Measurements from ENCODE around the gene ADAMTS9. TPM values are rescaled to one million over a fixed set of nuclear protein-coding genes. Genes with fewer than 3 reads are reported as not detected.

Gene ADAMTS9
- total and polyA plus RNA-seq, 2 donors (not counting 1 experiment from before 2014, with no cell fraction given), result not detected

DNA sequence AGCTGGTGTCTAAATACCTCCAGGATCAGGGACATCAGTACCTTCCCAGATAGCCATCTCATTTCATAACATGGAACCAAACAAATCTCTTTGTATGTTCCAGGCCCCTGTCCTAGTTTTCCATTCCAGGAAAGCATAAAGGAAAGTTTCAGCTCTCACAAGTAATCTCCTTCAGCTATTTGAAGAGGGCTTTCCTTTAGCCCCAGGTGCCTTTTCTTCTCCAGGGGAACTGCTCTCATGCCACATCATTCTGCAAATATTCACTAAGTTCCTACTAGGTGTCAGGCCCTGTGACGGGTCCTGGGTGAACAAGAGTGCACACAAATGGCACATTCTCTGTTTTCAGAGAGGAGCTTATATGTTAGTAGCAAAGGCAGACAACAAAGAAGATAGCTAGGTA, 136.1 kb downstream of the ADAMTS9 start:
- H3K27ac Mint-ChIP-seq, result no peak overlapping the region
- POLR2A ChIA-PET, result no interaction called here

DNA sequence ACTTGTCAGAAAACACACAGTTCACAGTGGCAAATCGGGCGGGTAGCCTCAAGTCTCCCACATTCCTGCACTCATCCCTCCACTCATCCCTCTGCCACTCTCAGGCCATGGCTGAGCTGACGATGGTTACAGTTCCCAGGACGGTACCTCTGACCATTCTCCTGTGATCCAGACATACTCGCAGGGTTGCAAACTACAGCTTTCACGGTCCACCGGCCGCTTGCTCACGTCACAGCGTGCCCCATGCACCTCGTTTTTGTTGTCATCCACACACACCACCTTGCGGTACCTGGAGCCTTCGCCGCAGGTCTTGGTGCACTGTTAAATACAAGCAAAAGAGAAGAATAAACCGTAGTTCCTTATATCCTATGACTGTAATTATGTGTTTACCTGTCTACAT, 137.1 kb downstream of the ADAMTS9 start:
- TF ChIP-seq EZH2 (IDR thresholded peaks at IDR 0.05; ENCODE audit: borderline replicate concordance, insufficient read depth, low read depth, low read length, poor library complexity, severe bottlenecking), result no peak
- TF ChIP-seq, protein P1, sequence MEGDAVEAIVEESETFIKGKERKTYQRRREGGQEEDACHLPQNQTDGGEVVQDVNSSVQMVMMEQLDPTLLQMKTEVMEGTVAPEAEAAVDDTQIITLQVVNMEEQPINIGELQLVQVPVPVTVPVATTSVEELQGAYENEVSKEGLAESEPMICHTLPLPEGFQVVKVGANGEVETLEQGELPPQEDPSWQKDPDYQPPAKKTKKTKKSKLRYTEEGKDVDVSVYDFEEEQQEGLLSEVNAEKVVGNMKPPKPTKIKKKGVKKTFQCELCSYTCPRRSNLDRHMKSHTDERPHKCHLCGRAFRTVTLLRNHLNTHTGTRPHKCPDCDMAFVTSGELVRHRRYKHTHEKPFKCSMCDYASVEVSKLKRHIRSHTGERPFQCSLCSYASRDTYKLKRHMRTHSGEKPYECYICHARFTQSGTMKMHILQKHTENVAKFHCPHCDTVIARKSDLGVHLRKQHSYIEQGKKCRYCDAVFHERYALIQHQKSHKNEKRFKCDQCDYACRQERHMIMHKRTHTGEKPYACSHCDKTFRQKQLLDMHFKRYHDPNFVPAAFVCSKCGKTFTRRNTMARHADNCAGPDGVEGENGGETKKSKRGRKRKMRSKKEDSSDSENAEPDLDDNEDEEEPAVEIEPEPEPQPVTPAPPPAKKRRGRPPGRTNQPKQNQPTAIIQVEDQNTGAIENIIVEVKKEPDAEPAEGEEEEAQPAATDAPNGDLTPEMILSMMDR (IDR thresholded peaks at IDR 0.05), result no peak
- no peak overlapping the region for H2AFZ ChIP-seq (ENCODE audit: insufficient read depth, low read depth, low read length, poor library complexity, severe bottlenecking)
- no peak overlapping the region for H3K4me3 Mint-ChIP-seq
- peaks cover 4% of the 10 kb centered on the region for H3K27me3 Mint-ChIP-seq
- DNase-seq (no peak), ATAC-seq (ENCODE audit: low read depth) (no peak)
- H3K9me3 Mint-ChIP-seq (ENCODE audit: insufficient read depth), result no peaks in the 10 kb centered on the region
- ChIA-PET CTCF (no interaction called here), POLR2A (no interaction called here)
- H3K4me3 ChIP-seq (ENCODE audit: control extremely low read depth in 1 of 5, extremely low read depth in 1 of 5, insufficient read depth in 1 of 5, low read depth in 2 of 5, low read length in 4 of 5), result no peak overlapping the region
- WGBS (ENCODE audit: insufficient coverage), result 96% methylated on average over 12 of the region's 15 CpGs
- peaks cover 0 to 6% (median 0%) of the 10 kb centered on the region in 3 donors for H3K9me3 ChIP-seq (ENCODE audit: control extremely low read depth in 1 of 3, control insufficient read depth in 2 of 3, insufficient read depth in 1 of 3, low read length in 2 of 3)
- no peak overlapping the region for H3K9ac ChIP-seq (ENCODE audit: low read length)
- no peak overlapping the region for H3K27ac Mint-ChIP-seq
- no peaks in the 10 kb centered on the region for H4K20me1 ChIP-seq (ENCODE audit: control insufficient read depth, insufficient read depth, low read length, poor library complexity, severe bottlenecking)
- H3K27me3 ChIP-seq (replicated peaks in 1 of 4; ENCODE audit: control extremely low read depth in 1 of 4, control insufficient read depth in 3 of 4, insufficient read depth in 4 of 4, low read length in 3 of 4), result peaks cover 0 to 2% (median 0%) of the 10 kb centered on the region in 4 experiments
- no peak overlapping the region for H3K27ac ChIP-seq (ENCODE audit: low read length in 2 of 2)
- no peak overlapping the region for H3K4me2 ChIP-seq (replicated peaks; ENCODE audit: low read depth, low read length, poor library complexity, severe bottlenecking)
- H3K4me1 Mint-ChIP-seq, result no peaks in the 10 kb centered on the region
- H3K4me1 ChIP-seq (ENCODE audit: control insufficient read depth in 2 of 2, insufficient read depth in 2 of 2, low read length in 2 of 2), result no peaks in the 10 kb centered on the region
- no peaks in the 10 kb centered on the region for H3K79me2 ChIP-seq (ENCODE audit: control insufficient read depth, insufficient read depth, low read length)
- no peaks in the 10 kb centered on the region for H3K36me3 ChIP-seq (replicated peaks in 1 of 2; ENCODE audit: control extremely low read depth in 1 of 2, control insufficient read depth in 1 of 2, extremely low read depth in 1 of 2, insufficient read depth in 2 of 2, low read length in 1 of 2)
- intact Hi-C loops (cut with micrococcal nuclease), result no loop called here

More for the DNA sequence above, 136.1 kb downstream of the ADAMTS9 start:
- intact Hi-C loops (cut with micrococcal nuclease), result no loop called here
- Mint-ChIP-seq H3K4me1 (no peaks in the 10 kb centered on the region), H3K4me3 (no peak overlapping the region), H3K9me3 (ENCODE audit: insufficient read depth) (no peaks in the 10 kb centered on the region), H3K27me3 (peaks cover 4% of the 10 kb centered on the region)
- CTCF ChIA-PET, result no interaction called here
- Histone ChIP-seq H3K36me3 (replicated peaks in 1 of 2; ENCODE audit: control extremely low read depth in 1 of 2, control insufficient read depth in 1 of 2, extremely low read depth in 1 of 2, insufficient read depth in 2 of 2, low read length in 1 of 2) (no peaks in the 10 kb centered on the region), H2AFZ (ENCODE audit: insufficient read depth, low read depth, low read length, poor library complexity, severe bottlenecking) (no peak overlapping the region), H3K79me2 (ENCODE audit: control insufficient read depth, insufficient read depth, low read length) (no peaks in the 10 kb centered on the region), H3K4me3 (ENCODE audit: control extremely low read depth in 1 of 5, extremely low read depth in 1 of 5, insufficient read depth in 1 of 5, low read depth in 2 of 5, low read length in 4 of 5) (no peak overlapping the region), H3K27ac (ENCODE audit: low read length in 2 of 2) (no peak overlapping the region), H3K4me1 (ENCODE audit: control insufficient read depth in 2 of 2, insufficient read depth in 2 of 2, low read length in 2 of 2) (no peaks in the 10 kb centered on the region), H3K27me3 (replicated peaks in 1 of 4; ENCODE audit: control extremely low read depth in 1 of 4, control insufficient read depth in 3 of 4, insufficient read depth in 4 of 4, low read length in 3 of 4) (peaks cover 0 to 2% (median 0%) of the 10 kb centered on the region in 4 experiments), H3K9me3 (ENCODE audit: control extremely low read depth in 1 of 3, control insufficient read depth in 2 of 3, insufficient read depth in 1 of 3, low read length in 2 of 3) (peaks cover 0 to 6% (median 0%) of the 10 kb centered on the region in 3 donors), H3K4me2 (replicated peaks; ENCODE audit: low read depth, low read length, poor library complexity, severe bottlenecking) (no peak overlapping the region), H4K20me1 (ENCODE audit: control insufficient read depth, insufficient read depth, low read length, poor library complexity, severe bottlenecking) (no peaks in the 10 kb centered on the region), H3K9ac (ENCODE audit: low read length) (no peak overlapping the region)
- no CpG with 5 or more reads among the region's 1 CpG for WGBS (ENCODE audit: insufficient coverage)
- DNase-seq, result no peak
- TF ChIP-seq, protein P1 (IDR thresholded peaks at IDR 0.05), result no peak
- no peak for ATAC-seq (ENCODE audit: low read depth)

All from B cell (primary cell).